HG03066 (cell line): ENCODE results near the gene ZBTB4.

Experiments used
- ATAC-seq: cut with Tn5 transposase; IDR thresholded peaks from one replicate; pipeline ENCODE4 v1.9.1; 2021; ENCODE audit warnings: low read depth; ENCODE audit not compliant: unreplicated experiment

Gene ZBTB4

DNA sequence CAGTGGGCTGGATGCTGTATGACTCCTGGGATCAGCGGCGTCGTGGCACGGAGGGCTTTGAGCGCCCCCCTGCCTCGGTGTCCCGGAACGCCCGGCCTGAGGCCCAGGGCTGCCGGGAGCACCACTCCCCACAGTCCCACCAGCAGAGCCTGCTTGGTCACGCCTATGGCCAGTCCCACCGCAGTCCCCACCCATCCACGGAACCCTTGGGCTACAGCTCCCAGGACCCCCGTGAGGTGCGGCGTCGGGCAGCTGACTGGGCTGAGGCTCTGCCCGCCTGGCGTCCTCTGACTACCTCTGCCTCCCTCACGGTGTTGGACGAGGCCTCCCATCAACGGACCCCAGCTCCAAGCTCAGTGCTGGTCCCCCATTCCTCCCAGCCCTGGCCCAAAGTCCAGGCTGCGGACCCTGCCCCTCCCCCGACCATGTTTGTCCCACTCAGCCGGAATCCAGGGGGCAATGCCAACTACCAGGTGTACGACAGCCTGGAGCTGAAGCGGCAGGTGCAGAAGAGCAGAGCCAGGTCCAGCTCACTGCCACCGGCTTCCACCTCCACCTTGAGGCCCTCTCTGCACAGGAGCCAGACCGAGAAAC, 52.4 kb downstream of the ZBTB4 start:
- no peak for ATAC-seq

DNA sequence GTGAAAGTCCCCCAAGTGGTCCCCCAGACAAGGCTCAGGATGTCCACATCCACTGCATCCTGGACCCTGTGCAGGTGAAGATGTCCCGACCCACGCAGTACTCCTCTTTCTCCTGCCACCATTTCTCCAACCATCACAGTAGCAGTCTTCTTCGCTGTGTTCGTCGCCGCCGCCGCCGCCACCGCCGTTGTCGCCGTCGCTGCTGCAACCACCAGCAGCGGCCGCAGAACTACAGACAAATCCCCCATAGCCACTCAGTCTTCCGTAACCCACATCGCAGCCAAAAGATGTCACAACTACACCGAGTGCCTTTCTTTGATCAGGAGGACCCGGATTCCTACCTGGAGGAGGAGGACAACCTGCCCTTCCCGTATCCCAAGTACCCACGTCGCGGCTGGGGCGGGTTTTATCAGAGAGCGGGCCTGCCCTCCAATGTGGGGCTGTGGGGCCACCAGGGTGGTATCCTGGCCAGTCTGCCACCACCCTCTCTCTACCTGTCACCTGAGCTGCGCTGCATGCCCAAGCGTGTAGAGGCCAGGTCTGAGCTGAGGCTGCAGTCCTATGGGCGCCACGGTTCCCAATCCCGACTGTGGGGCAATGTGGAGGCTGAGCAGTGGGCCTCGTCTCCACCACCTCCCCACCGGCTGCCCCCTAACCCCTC, 53.1 kb downstream of the ZBTB4 start:
- no peak for ATAC-seq

- no peak for ATAC-seq
Observed at GRCh38 chr17:7425756-7426155, 53.7 kb downstream of the ZBTB4 start.

GRCh38 chr17:7425316-7425715, 54.1 kb downstream of the ZBTB4 start, which contains the start of gene SPEM2:
TSS of gene SPEM2 (plus strand) at chr17:7425616. CDS start at chr17:7425689, 73 bp downstream.
- ATAC-seq, result no peak

DNA sequence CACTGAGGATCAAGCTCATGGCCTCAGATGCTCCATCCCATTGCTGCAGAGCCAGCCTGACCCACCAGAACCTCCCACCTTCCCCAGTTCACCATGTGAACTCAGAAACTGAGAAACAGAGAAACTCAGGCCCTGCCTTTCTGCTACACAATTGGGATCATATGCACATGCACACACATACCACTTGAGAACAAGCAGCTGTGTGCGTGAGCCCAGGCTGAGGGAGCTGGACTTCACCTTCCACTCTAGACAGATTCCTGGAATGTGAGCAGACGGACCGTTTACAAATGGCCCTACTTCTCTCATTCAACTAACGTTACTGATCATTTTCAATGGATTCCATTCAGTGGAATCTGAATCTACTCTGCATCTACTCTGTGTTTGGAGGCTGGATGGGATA, 55.8 kb downstream of the ZBTB4 start:
- no peak for ATAC-seq

DNA sequence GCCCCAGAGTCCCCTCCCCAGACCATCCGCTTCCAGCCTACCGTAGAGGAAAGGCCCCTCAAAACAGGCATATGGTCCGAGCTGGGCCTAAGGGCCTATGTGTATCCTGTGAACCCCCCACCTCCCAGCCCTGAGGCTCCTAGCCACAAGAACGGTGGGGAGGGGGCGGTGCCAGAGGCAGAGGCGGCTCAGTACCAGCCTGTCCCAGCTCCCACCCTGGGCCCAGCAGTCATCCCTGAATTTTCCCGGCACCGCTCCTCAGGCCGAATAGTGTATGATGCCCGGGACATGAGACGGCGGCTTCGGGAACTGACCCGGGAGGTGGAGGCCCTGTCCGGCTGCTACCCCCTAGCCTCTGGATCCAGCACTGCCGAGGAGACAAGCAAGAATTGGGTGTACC, 58.2 kb downstream of the ZBTB4 start:
- no peak for ATAC-seq

- no peak for ATAC-seq
Observed at GRCh38 chr17:7419819-7420610, 59.4 kb downstream of the ZBTB4 start, which contains the start of gene SPEM1. TSS of gene SPEM1 (plus strand) at chr17:7420324. CDS start at chr17:7420385, 61 bp downstream.

- ATAC-seq, result no peak
Observed at GRCh38 chr17:7418472-7419152, 60.8 kb downstream of the ZBTB4 start.

- ATAC-seq, result no peak
Observed at GRCh38 chr17:7417056-7417655, 62.3 kb downstream of the ZBTB4 start.

DNA sequence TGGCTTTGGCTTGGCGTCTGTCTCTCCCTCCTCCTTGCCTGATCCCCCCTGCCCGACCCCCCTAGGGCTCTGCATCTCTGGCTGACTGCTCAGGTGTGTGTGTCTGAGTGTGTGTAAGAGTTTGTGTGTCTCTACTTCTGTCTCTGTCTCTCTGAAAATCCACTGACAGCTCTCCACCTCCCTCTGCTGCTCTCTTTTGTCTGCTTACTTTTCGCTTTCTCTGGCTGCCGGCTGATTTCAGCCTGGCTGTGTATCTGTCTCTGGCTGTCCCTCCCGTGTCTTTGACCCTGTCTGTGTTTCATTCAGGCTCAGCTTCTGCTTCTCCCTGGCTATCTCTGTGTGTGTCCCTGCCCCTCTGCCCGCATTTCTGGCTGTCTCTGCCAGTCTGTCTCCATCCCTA, 63.1 kb downstream of the ZBTB4 start:
- ATAC-seq, result no peak

- no peak for ATAC-seq
Observed at GRCh38 chr17:7415784-7416183, 63.6 kb downstream of the ZBTB4 start.

DNA sequence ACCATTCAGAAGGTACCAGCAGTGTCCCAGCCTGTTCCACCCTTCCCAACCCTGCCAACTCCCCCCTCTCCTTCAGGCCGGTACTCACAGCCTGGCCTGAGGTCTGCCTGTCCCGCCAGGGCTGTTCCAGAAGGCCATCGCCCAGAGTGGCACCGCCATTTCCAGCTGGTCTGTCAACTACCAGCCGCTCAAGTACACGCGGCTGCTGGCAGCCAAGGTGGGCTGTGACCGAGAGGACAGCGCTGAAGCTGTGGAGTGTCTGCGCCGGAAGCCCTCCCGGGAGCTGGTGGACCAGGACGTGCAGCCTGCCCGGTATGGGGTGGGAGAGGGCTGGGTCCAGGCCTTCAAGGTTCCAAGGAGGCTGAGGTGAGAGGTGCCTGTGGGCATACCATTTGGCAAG, 64.6 kb downstream of the ZBTB4 start:
- no peak for ATAC-seq

GRCh38 chr17:7413346-7413985, 66.0 kb downstream of the ZBTB4 start:
- no peak for ATAC-seq

DNA sequence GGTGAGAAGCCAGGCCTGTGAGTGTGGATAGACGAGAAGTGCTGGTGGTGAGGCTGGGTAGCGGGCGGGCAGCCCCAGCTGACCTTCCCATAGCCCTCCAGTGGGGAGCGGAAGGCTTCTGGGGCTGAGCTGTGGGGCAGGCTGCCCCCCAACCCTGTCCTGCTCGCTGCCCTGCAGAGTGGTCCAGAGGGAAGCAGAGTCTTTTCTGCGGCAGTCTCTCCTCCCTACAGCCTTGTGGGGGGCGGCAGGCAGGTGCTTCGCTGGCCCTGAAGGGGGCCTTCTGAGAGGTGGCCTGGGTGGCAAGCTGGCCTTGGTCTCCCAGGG, 68.0 kb downstream of the ZBTB4 start:
- ATAC-seq, result no peak

DNA sequence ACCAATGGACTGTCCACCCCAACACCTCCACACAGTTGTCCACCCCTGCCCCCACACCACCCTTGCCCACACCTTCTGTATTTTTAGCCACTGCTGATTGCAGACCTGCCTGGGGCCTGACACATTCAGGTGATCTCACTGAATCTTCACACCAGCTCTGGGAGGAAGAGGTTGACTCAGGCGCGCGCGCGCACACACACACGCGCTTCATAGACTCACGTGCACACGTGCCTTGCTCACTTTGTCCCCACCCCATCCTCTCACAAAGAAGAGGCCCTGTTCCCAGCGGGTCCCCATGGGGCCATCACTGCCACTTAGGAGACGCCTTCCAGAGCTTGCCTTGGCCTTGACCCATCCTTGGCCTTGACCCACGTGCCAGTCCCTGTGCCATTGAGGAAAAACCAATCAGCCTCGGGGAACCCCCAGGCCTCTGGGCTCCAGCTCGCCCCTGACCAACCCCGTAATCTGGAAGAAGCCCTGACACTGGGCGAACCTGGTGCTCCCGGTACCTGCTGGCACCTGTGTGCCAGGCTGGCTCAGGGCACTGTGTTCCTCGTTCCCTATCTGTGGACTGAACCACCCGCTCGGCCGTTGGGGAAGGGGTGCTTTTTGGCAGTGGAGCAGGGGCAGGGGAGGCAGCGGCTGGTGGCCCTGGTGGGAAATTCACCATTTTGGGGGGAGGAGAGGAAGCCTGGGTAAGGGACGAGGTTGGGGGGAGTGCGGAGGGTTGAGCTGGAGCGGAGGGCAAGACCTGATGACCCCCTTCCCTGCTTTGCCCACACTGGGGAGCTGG, 68.6 kb downstream of the ZBTB4 start:
- ATAC-seq, result no peak

GRCh38 chr17:7409716-7410115, 69.7 kb downstream of the ZBTB4 start:
- ATAC-seq, result no peak
